HG03342 (cell line): ENCODE data around the gene SMARCAL1.

ENCODE experiments used
- ATAC-seq: cut with Tn5 transposase; IDR thresholded peaks from one replicate; pipeline ENCODE4 v1.9.1; 2021; ENCODE audit warnings: mild to moderate bottlenecking, moderate library complexity; ENCODE audit not compliant: unreplicated experiment

The SMARCAL1 gene

DNA sequence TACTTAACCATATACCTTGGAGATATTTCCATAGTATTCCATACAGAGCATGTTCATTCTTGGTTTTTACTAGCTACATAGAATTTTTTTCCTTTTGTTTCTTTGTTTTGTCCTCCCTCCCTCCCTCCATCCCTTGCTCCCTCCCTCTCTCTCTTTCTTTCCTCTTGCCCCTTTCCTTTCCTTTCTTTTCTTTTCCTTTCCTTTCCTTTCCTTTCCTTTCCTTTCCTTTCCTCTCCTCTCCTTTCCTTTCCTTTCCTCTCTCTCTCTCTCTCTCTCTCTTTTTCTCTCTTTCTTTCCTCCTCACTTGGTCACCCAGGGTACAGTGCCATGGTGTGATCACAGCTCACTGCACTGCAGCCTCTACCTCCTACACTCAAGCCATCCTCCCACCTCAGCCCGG lies 114.7 kb downstream of the SMARCAL1 start:
- ATAC-seq: no peak

DNA sequence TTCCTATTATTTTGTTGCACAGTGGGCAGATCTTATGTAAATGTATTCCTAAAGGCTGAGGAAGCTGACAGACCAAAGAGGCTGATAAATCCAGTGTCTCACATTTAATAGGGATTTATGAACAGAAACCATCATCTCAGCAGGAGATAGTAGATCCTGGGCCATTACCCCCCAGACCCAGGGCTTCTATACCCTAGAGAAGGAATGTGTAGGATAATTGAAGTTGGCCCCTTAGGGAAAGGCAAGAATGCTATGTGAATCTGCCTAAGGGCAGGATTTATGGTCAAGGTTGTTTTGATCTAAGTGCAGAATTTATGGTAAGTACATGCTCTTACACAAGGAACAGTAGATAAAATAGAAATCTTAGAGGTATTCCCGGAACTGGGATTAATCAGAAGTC lies 115.3 kb downstream of the SMARCAL1 start:
- ATAC-seq: no peak

DNA sequence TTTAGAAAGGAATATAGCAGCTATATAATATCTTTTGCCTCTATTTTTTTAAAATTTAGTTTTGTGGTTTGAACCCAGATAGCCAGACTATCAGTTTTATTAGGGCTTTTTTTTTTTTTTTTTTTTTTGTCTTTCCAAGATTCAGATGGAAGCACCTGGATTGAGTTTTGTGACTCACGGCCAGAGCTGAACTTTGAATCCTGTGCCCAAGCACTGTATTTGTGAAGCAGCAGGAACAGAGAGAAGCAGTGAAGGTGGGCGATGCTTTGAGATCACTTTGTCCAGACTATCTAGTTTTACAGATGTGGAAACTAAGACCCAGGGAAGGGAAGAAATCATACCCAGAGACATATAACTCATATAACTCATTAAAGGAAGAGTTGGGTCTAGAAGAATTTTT lies 120.3 kb downstream of the SMARCAL1 start:
- no peak for ATAC-seq
